EH (cell line): Measurements from ENCODE around the gene MAP3K4.

Source experiments
- DNase-seq: peaks from one replicate; pipeline ENCODE4 v3.0.0-alpha.2; 2015; ENCODE audit warnings: low read depth

The MAP3K4 gene

GRCh38 chr6:161037873-161038228 lies 46.3 kb downstream of the MAP3K4 start:
- DNase-seq, result no peak

GRCh38 chr6:161038229-161039031 lies 46.9 kb downstream of the MAP3K4 start:
- DNase-seq, result peak; percentile 94

DNA sequence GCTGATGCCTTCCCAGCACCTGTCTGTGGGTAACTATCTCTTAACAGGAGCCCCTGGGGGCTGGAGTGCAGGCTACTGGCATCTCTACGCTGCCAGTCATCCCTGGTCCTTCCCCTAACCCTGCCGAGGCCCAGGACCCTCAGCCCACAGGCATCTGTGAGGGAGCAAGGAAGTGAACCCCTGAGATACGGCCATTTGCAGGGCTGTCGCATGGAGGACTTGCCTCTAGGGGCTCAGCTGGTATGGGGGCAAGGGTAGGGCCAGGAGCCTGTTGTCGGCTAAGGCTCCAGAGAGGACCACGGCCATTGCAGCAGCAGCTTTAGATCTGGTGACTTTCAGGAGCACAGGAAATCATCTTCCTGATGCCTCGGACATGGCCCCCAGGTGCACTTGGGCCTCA lies 49.7 kb downstream of the MAP3K4 start:
- no peak for DNase-seq

GRCh38 chr6:161044335-161044734 lies 52.8 kb downstream of the MAP3K4 start:
- DNase-seq, result no peak

DNA sequence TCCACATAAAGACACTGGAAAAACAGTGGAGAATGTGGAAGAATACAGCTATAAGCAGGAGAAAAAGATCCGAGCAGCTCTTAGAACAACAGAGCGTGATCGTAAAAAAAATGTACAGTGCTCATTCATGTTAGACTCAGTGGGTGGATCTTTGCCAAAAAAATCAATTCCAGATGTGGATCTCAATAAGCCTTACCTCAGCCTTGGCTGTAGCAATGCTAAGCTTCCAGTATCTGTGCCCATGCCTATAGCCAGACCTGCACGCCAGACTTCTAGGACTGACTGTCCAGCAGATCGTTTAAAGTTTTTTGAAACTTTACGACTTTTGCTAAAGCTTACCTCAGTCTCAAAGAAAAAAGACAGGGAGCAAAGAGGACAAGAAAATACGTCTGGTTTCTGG lies 57.1 kb downstream of the MAP3K4 start:
- DNase-seq, result peak; percentile 54

DNA sequence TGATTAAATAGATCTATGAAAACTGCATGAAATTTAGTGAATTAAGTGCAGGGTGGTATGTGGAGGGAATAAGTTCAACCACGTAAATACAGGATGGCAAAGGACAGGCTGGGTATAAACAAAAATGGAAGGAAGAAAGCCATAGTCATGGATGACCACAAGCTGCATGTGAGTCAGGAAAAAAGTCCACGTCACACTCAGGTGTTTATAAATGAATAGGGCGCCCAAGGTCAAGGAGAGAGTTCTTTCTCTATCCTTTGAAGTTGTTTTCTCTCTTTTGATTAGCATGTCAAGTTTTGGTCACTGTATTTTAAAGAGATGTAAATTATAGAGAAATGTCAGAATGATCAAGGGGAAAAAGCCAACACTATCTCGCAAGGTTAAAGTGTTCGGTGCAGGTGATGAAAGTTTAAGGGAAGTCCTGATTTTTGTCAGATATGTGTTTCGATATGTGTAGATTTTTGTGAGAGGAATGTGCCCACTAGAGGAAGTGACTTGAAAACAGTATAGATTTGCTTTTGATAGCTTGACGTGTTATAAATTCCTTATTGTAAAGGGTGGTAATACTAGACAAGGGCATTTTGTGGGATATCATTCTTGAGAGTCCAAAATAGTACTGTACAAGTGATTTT lies 58.7 kb downstream of the MAP3K4 start:
- DNase-seq, result no peak

GRCh38 chr6:161053103-161053502 lies 61.5 kb downstream of the MAP3K4 start:
- no peak for DNase-seq

DNA sequence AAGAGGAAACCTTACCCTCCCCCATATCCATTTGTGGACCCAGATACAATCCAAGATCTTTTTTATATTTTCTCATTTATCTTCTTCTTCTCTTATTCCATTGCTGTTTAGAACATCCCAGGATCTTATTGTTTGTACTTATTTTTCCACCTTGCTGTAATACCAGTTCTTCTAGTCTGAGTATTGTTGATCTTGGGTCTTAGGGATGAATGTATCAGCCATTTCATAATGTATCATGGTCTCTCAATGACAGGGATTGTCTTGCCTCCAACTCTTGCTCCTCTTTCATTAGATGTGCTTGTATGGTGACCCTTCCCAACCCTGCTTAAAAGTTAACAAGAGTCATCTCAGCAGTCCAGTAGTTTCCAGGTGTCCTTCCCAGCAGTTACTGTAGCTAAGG lies 63.3 kb downstream of the MAP3K4 start:
- no peak for DNase-seq

GRCh38 chr6:161056451-161056850 lies 64.9 kb downstream of the MAP3K4 start:
- DNase-seq, result no peak

GRCh38 chr6:161057103-161058091 lies 65.8 kb downstream of the MAP3K4 start:
- DNase-seq, result no peak

DNA sequence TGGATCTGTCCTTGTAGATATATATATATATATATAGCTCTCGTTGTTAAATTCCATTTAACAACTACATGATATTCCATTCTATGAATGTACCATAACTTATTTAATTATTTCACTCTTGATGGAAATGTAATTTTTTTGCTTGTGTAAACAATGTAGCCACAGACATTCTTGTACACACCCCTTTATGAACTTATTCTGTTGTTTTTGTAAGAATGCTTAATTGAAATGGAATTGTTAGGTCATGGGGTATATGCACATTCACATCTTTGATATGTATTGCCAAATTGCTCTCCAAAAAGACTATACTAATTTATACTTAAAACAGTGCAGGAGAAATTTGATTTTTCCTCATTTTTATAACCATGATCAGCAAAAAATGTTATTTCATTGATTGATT lies 67.2 kb downstream of the MAP3K4 start:
- peak; percentile 31 for DNase-seq

DNA sequence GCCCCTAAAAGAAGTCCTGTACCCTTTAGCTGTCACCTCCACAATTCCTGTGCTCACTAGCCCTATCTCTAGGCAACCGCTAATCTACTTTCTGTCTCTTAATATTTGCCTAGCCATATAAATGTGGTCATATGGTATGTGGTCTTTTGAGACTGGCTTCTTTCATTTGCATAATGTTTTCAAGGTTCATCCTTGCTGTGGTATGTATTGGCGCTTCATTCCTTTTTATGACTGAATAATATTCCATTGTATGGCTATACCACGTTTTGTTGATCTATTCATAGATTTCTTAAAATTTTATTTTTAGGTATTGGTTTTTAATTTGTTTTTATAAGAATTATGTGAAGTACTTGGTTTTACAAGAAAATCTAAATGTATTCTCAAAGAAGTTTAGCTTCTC lies 70.0 kb downstream of the MAP3K4 start:
- no peak for DNase-seq

- no peak for DNase-seq
Observed at GRCh38 chr6:161064915-161065314, 73.3 kb downstream of the MAP3K4 start.

GRCh38 chr6:161066511-161066910 lies 74.9 kb downstream of the MAP3K4 start:
- DNase-seq, result peak; percentile 13

DNA sequence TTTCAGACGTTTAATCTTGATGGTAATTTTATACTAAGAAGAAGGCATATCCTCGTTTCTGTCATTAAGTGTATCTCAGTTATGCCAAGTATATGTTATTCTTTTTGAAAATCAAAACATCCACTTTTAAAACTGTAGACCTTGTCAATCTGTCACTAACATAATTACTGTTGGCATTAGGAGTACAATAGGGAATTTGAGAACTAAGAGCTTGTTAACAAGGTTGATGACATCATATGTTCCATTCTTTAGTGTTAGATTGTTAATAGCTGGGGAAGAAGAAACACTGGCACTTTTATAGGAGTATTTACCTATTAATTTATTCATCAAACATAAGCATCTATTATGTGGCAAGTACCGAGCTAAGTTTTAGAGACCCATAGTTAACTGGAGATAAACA lies 76.2 kb downstream of the MAP3K4 start:
- DNase-seq, result no peak

DNA sequence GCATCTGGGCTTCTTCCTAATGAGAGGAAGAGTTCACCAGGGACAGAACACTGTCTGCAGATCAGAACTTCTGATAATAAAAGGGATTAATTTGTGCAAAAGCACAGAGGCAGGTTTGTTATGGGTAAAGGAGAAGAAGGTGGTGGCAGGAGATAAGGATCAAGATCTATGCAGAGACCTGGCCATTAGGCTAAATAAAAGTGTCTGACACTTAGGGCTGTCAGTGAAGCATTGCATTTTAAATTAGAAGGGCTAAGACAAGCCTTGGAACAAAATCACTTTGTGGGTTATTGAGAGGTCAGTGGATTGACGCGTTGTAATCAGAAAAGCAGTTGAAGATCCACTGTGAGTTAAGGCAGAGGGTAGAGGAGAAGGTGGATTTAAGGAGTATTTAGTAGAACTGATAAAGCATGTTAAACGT lies 76.8 kb downstream of the MAP3K4 start:
- no peak for DNase-seq

GRCh38 chr6:161073930-161074329 lies 82.4 kb downstream of the MAP3K4 start:
- DNase-seq, result no peak

- DNase-seq, result no peak
Observed at GRCh38 chr6:161074496-161075121, 83.0 kb downstream of the MAP3K4 start.

- no peak for DNase-seq
Observed at GRCh38 chr6:161076181-161076677, 84.7 kb downstream of the MAP3K4 start.

DNA sequence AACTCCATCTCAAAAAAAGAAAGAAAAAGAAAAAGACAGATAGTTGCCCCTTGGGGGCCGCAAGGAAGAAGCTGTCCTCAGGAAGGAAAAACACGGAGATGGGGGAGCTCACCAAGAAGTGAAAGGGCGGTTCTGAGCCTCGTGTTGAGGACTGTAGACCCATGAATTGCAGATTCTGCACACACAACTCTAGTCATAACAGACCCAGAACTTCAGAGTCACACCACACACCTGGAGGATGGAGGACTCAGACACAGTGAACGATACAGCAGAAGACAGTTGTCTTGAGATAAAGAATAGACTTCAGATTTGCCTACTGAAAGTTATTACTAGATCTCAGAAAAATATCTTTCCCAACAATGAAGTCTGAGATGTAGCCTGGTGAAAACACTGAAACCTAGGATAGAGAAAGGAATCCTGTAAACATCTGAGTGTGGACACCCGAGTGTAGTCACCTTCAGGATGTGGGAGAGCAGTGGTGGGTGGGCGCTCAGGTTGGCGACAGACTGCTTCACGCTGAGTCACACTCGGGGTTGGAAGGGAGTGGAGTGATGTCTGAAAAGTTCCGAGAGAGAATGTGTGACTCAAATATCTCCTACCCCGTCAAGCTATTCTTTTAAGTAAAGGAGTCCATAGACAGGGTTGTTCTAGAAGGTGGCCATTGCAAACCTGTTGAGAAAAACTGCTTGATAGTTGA lies 88.1 kb downstream of the MAP3K4 start:
- DNase-seq, result peak; percentile 70

DNA sequence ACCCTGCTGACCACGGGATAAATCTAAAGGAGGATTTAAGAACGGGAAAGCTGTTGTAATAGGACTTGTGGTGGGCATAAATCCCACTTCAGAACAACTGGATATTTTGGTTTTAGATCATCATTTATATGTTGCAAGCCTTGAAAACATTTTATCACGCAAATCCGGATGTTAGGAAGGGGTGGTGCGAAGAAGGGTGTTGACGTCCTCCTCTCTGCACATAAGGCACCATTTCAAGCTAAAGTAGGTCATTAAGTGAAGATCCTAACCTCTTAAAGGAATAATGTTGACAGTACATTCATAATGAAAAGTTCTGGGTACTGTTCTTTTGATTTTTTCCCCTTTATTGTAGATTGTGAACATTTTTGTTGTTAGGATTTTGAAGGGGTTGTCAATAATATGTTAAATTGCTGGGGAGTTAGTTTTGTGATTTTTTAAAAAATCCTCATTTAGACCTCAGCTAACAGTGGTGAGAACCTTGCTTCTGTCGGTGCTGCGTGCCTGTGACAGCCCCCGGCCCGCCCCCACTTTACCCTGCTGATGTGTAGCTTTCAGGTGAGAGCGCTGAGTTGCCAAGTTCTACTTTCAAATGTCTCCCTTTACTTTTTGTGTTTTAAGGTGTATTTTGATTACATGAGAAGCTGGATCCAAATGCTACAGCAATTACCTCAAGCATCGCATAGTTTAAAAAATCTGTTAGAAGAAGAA lies 88.8 kb downstream of the MAP3K4 start:
- no peak for DNase-seq
